ENCODE results near the gene PXDC1. TPM values are rescaled to one million over a fixed set of nuclear protein-coding genes. Genes with fewer than 3 reads are reported as not detected.
A peak's percentile ranks its signal among the peaks of the same experiment; 100 is the strongest.

PXDC1 gene
- total RNA-seq, 2 experiments from 2014 or later, result 0.17 to 0.27 TPM

- no peaks in the 10 kb centered on the region for H3K36me3 ChIP-seq (ENCODE audit: insufficient read depth, low read length)
- no peak overlapping the region for H3K27ac Mint-ChIP-seq
Observed at GRCh38 chr6:3744211-3744900, 7.2 kb downstream of the PXDC1 start.

GRCh38 chr6:3743541-3743940 is 8.0 kb downstream of the PXDC1 start:
- peaks cover 2 to 9% of the 10 kb centered on the region in 2 experiments for H3K27me3 ChIP-seq (ENCODE audit: control insufficient read depth in 1 of 2, insufficient read depth in 2 of 2, low read length in 2 of 2)
- Mint-ChIP-seq H3K9me3 (no peaks in the 10 kb centered on the region), H3K4me1 (ENCODE audit: low read depth) (peaks cover 8% of the 10 kb centered on the region), H3K27ac (no peak overlapping the region), H3K4me3 (no peak overlapping the region), H3K36me3 (ENCODE audit: low read depth) (no peaks in the 10 kb centered on the region), H3K27me3 (peaks cover 28% of the 10 kb centered on the region)
- ATAC-seq (ENCODE audit: poor library complexity) (no peak), DNase-seq (no peak)
- no peak overlapping the region for H3K27ac ChIP-seq (ENCODE audit: low read depth in 1 of 2, low read length in 2 of 2)
- POLR2A ChIA-PET, result interaction anchor here (0.9 to 1.4 kb wide), 2 partner anchors 235 to 278 kb away, joined by 3 to 4 read pairs; a partner anchor contains a TSS
- intact Hi-C loops (cut with DNase I, micrococcal nuclease), result loop anchor here (2.0 to 5.0 kb wide), 4 partner anchors 249 to 1194 kb away; no protein-coding TSS in a partner anchor
- CTCF ChIA-PET, result interaction anchor here (0.8 to 1.4 kb wide), 6 partner anchors 11 to 412 kb away, joined by 3 to 7 read pairs (median 4); partner anchors contain the start of gene FAM50B
- no peaks in the 10 kb centered on the region for H3K36me3 ChIP-seq (ENCODE audit: insufficient read depth, low read length)
- peaks cover 11% of the 10 kb centered on the region for H3K4me1 ChIP-seq (ENCODE audit: insufficient read depth, low read length)
- H3K4me3 ChIP-seq (ENCODE audit: low read length), result no peak overlapping the region
- H3K9me3 ChIP-seq (ENCODE audit: control insufficient read depth in 1 of 2, insufficient read depth in 1 of 2, low read length in 2 of 2), result no peaks in the 10 kb centered on the region
- no peak for TF ChIP-seq CTCF (IDR thresholded peaks at IDR 0.05)

More at GRCh38 chr6:3744211-3744900, 7.2 kb downstream of the PXDC1 start:
- no peak overlapping the region for H3K4me3 Mint-ChIP-seq
- TF ChIP-seq CTCF (IDR thresholded peaks at IDR 0.05), result no peak
- CTCF ChIA-PET, result interaction anchor here (1.1 kb wide), 1 partner anchor 247 kb away, joined by 3 read pairs; no protein-coding TSS in a partner anchor
- ATAC-seq (ENCODE audit: poor library complexity) (no peak), DNase-seq (no peak)
- Histone ChIP-seq H3K27me3 (ENCODE audit: control insufficient read depth in 1 of 2, insufficient read depth in 2 of 2, low read length in 2 of 2) (peaks cover 5 to 9% of the 10 kb centered on the region in 2 experiments), H3K4me3 (ENCODE audit: low read length) (no peak overlapping the region), H3K9me3 (ENCODE audit: control insufficient read depth in 1 of 2, insufficient read depth in 1 of 2, low read length in 2 of 2) (no peaks in the 10 kb centered on the region), H3K4me1 (ENCODE audit: insufficient read depth, low read length) (peaks cover 11% of the 10 kb centered on the region), H3K27ac (ENCODE audit: low read depth in 1 of 2, low read length in 2 of 2) (no peak overlapping the region)
- no peaks in the 10 kb centered on the region for H3K36me3 Mint-ChIP-seq (ENCODE audit: low read depth)
- intact Hi-C loops (cut with DNase I, micrococcal nuclease), result loop anchor here (1.0 to 5.0 kb wide), 4 partner anchors 248 to 1193 kb away; no protein-coding TSS in a partner anchor
- POLR2A ChIA-PET, result no interaction called here
- H3K4me1 Mint-ChIP-seq (ENCODE audit: low read depth), result peaks cover 12% of the 10 kb centered on the region
- H3K27me3 Mint-ChIP-seq, result peaks cover 34% of the 10 kb centered on the region
- H3K9me3 Mint-ChIP-seq, result no peaks in the 10 kb centered on the region

- POLR2A ChIA-PET, result interaction anchor here (0.9 to 1.4 kb wide), 2 partner anchors 236 to 279 kb away, joined by 3 to 4 read pairs; a partner anchor contains a TSS
- peak overlapping the region; percentile 2 for H3K27ac Mint-ChIP-seq
Observed at GRCh38 chr6:3742426-3743344, 8.8 kb downstream of the PXDC1 start.

More at GRCh38 chr6:3742426-3743344, 8.8 kb downstream of the PXDC1 start:
- H3K36me3 Mint-ChIP-seq (ENCODE audit: low read depth), result no peaks in the 10 kb centered on the region
- intact Hi-C loops (cut with DNase I, micrococcal nuclease), result loop anchor here (1.0 to 5.0 kb wide), 9 partner anchors 191 to 1195 kb away; no protein-coding TSS in a partner anchor
- TF ChIP-seq CTCF (IDR thresholded peaks at IDR 0.05), result peak; percentile 94
- CTCF ChIA-PET, result interaction anchor here (0.8 to 1.4 kb wide), 5 partner anchors 10 to 413 kb away, joined by 4 to 7 read pairs (median 4); partner anchors contain the start of gene FAM50B
- H3K9me3 Mint-ChIP-seq, result no peaks in the 10 kb centered on the region
- H3K4me3 Mint-ChIP-seq, result no peak overlapping the region
- peak overlapping the region; percentile 27 for H3K4me3 ChIP-seq (ENCODE audit: low read length)
- H3K36me3 ChIP-seq (ENCODE audit: insufficient read depth, low read length), result no peaks in the 10 kb centered on the region
- DNase-seq, result peak; percentile 71 to 97 (median 90)
- peaks cover 19% of the 10 kb centered on the region for H3K27me3 Mint-ChIP-seq
- H3K9me3 ChIP-seq (ENCODE audit: control insufficient read depth in 1 of 2, insufficient read depth in 1 of 2, low read length in 2 of 2), result no peaks in the 10 kb centered on the region
- peaks cover 0 to 9% of the 10 kb centered on the region in 2 experiments for H3K27me3 ChIP-seq (ENCODE audit: control insufficient read depth in 1 of 2, insufficient read depth in 2 of 2, low read length in 2 of 2)
- peaks cover 11% of the 10 kb centered on the region for H3K4me1 ChIP-seq (ENCODE audit: insufficient read depth, low read length)
- H3K27ac ChIP-seq (ENCODE audit: low read depth in 1 of 2, low read length in 2 of 2), result no peak overlapping the region
- peaks cover 8% of the 10 kb centered on the region for H3K4me1 Mint-ChIP-seq (ENCODE audit: low read depth)
- peak; percentile 95 for ATAC-seq (ENCODE audit: poor library complexity)

Data from CD4-positive, alpha-beta T cell (primary cell).